CD4-positive, alpha-beta T cell treated with Interferon gamma for 1 hour (primary cell): ENCODE results near the gene CRADD.
"Not testable (repeated sequence)": the region's sequence is repeated elsewhere in the genome, so short reads cannot be mapped to it uniquely, and the experiment has no call there.

Source experiments
- DNase-seq: peaks from one replicate; pipeline ENCODE4 v3.0.0-alpha.2; 2020

Gene CRADD

DNA sequence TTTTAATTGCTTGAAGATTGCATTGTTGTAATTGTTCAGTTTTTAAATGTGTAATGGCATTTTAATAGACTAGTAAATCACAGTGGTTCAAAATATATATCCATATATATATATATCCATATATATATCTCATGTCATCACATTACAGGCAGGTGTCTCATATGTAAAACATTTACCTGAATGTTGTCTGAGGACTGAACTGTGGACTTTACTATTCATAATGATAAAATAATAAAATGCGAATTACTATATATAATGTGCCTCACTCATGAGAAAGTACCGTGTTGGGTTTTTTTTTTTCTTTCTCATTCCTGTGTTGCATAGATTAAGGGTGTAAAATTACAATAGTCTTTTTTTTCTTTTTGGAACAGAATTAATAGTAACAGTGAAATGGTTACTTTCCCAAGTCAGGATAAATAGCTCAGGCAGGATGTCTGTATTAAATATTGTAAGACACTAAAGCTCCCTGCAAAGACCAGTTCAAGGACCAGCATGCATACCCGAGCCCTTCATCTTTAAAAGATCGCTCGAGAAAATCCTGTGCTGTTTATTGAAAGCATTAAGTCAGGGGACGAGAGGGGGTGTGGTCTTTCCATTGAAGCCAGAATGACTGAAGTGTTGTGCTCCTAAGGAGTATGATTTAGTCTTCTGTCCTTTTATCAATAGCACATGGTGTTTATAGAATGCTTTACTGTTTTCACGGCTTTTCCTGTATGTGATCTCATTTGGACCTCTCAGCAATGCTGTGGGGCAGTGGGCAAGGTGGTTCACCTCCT, 173.5 kb downstream of the CRADD start:
- no peak for DNase-seq

DNA sequence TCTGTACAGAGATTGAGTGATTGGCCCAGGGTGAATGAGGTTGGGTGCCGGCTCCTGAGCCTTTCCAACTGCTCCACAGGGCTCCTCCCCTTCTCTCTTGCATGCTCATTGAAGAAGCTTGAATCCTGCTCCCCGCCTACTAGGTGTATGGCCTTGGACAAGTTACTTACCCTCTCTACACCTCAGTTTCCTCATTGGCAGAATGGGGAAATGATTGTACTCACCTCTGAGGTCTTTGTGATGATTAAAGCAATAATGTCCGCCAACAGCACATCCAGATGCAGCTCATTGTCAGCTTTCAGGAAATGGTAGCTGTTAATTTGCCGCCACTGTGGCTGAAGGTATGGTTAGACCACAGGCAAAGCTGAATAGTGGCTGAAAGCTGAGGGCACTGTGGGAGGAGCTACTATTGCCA, 174.1 kb downstream of the CRADD start:
- DNase-seq, result no peak

DNA sequence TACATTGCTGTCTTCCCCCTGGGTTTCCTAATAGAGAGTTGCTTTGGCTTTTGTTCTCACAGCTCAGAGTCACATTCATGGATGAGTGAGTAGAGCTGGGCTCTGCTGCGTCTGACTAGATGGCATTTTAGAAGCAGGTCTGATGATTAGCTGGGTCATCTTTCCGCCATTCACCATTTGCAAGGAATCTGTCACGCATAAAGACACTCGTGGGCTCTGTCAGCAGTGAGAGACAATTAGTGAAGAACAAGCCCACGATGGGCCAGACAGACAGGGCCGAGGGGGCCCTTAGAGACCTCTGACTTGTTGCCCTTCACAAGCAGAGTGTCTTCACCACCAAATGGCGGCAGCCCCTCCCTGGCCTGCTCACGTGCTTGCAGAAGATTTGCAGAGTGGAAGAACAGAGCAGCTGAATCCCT, 175.0 kb downstream of the CRADD start:
- no peak for DNase-seq

GRCh38 chr12:93853698-93854478, 176.7 kb downstream of the CRADD start:
- no peak for DNase-seq

GRCh38 chr12:93855261-93855660, 178.1 kb downstream of the CRADD start:
- DNase-seq, result no peak

GRCh38 chr12:93856611-93857010, 179.4 kb downstream of the CRADD start:
- no peak for DNase-seq

- no peak for DNase-seq
Observed at GRCh38 chr12:93857279-93857938, 180.2 kb downstream of the CRADD start.

DNA sequence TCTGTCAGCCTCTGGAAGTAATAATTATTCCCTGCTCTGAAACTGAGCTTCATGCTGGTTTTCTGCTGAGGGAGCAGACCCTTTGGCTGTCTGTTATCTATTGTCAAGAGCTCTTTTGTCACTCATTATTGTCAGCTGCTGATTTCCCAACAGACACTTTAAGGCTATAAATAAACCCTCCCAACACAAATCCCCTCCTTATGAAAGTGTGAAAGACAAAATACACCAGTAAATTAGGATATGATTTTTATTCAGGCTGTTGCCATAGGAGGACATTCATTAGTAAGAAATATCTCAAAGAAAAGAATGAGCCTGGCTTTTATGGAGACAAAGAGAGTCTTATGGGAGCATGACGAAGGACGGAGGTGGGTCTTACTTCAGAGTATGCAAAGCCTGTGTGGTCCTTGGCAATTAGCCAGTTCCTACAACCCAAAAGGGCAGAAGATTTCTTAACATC, 180.8 kb downstream of the CRADD start:
- no peak for DNase-seq

GRCh38 chr12:93860668-93861373, 183.6 kb downstream of the CRADD start:
- DNase-seq, result no peak

DNA sequence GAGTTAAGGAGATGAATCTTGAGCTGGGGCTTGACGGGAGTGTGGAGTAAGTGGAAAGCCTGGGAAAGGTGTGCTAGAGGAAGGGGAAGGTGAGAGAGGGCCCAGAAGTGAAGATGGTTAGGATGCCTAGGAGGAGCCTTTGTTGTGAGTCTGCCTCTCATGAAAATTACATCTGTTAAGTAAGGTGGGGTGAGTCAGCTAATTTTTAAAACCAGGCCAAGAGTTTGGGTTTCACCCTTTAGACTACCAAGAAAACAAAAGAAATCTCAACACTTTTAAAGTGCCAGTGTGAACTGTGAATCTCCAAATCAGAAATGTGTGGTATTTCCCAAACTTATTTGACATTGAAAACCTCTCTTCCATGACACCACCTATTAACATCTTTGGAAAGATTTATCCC, 185.2 kb downstream of the CRADD start:
- DNase-seq, result no peak

DNA sequence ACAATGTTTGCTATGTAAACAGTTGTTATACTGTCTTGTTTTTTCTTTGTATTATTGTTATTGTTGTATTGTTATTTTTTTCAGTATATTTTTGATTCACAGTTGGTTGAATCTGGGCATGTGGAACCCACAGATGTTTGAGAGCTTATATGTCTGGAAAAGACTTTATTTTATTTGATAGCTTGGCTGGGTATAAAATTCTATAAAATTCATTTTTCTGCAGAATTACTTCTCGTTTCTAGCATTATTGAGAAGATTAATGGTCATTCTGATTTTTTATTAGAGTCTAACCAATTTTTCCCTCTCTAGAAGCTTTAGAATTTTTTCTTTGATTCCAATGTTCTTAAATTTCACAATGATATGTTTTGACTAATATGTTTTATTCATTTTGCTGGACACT, 188.6 kb downstream of the CRADD start:
- DNase-seq, result no peak

GRCh38 chr12:93868771-93869170, 191.6 kb downstream of the CRADD start:
- no peak for DNase-seq

DNA sequence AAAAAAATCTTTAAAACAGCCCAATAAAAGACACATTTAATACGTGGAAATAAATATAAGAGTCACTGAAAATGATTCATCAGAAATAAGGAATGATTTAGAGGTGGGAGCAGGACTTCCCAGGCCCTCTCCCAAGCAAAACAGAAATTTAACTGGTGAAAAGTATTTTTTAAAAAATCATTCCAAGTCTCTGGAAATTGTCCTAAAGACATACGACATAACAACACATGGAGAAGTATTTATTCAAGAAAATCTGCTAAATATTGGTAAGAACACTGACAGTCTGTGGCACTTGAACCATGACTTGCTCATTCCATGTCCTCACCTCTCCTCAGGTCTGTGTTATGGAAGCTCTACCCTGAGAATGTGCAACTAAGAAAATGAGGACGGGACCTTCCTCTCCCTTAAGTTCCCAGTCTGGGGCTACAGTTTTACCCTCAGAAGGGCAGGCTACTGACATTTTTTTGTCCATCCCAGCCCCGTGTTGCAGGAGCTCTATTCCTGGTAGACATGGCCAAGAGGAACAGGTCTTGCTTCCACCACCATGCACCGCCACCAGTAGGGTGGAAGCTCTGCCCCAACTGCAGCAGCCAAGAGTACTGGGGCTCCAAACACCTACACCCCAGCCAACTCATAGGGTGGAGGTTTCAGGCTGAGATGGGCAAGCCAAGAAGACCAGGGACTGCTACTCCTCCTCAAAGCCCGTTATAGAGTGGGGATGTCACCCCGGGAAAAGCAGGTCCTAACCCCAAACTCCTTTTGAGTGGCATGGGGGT, 193.0 kb downstream of the CRADD start:
- no peak for DNase-seq

- DNase-seq, result not testable (repeated sequence)
Observed at GRCh38 chr12:93871566-93871965, 194.4 kb downstream of the CRADD start.

DNA sequence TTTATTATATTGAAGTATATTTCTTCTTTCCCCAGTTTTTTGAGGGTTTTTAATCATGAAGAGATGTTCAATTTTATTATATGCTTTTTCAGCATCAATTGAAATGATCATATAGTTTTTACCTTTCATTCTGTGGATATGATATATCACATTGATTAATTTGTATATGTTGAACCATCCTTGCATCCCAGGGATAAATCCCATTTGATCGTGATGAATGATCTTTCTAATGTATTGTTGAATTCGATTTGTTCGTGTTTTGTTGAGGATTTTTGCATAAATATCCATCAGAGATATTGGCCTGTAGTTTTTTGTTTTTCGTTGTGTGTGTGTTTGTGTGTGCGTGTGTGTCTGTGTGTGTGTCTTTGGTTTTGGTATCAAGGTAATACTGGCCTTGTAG, 196.4 kb downstream of the CRADD start:
- DNase-seq, result no peak

DNA sequence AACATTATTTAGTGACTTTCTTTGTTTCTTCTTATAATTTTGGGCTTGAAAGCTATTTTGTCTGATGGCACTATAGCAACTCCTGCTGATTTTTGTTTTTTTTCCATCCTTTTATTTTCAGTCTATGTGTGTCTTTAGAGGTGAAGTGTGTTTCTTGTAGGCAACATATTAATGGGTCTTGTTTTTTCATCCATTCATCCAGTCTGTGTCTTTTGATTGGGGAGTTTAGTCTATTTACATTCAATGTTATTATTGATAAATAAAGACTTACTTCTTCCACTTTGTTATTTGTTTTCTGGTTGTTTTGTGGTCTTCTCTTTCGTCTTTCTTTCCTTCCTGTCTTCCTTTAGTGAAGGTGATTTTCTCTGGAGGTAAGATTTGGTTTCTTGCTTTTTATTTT, 198.0 kb downstream of the CRADD start:
- DNase-seq, result no peak

GRCh38 chr12:93876360-93876759, 199.2 kb downstream of the CRADD start:
- no peak for DNase-seq

- DNase-seq, result no peak
Observed at GRCh38 chr12:93877446-93877845, 200.3 kb downstream of the CRADD start.

GRCh38 chr12:93879476-93880421, 202.6 kb downstream of the CRADD start:
- DNase-seq, result no peak

DNA sequence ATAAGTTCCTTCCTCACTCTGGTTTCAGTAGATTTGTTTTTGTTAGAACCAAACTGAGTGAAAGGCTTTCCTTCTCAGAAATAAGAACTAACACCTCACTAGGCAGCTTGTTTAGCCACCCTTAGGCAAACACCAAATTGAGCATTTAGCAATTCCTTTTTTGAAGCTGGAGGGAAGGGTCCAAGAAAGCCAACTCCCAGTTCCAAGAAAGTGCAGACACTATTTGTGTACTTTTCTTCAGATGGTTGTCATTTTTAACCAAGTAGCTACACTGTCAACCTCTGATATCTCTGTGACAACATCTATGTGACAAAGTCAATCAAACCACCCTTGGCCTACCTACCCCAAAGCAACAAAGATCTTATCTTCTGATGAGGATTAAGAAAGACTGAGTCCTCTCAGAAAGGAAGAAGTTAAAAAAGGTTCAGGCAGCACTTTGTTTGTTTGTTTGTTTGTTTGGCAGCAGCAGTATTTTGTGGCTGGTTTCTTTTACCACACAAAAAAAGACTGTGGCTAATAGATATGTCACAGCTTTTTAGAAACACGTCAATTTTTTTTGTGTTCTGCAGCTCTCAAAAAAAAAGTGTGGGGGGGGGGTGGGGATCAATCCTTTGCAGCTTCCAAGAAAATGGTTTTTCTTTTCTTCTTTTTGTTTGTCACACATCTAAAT, 203.8 kb downstream of the CRADD start:
- DNase-seq, result no peak
